HepG2 (cell line): ENCODE measurements around the gene KPNB1. TPM values are rescaled to one million over a fixed set of nuclear protein-coding genes. Genes with fewer than 3 reads are reported as not detected.

Experiments
- KDM4B ChIP-seq: sonication (generic); formaldehyde crosslinking; IDR thresholded peaks from 2 replicates; pipeline ENCODE4 v1.4.0; 2020; ENCODE audit warnings: missing genetic modification reagents
- MED1 ChIP-seq: sonication (generic); formaldehyde crosslinking; IDR thresholded peaks from 2 replicates; pipeline ENCODE4 v1.4.0; 2020; ENCODE audit warnings: missing genetic modification reagents
- PCBP2 ChIP-seq: fragments of 200-400 bp; formaldehyde crosslinking; optimal IDR thresholded peaks from 2 replicates; pipeline ENCODE3; 2018; ENCODE audit warnings: low read length, low read depth; ENCODE audit not compliant: poor library complexity, severe bottlenecking
- SIN3A ChIP-seq: IDR thresholded peaks from 2 replicates; pipeline ENCODE4 v1.6.1; 2011; ENCODE audit warnings: low read depth, mild to moderate bottlenecking, control low read depth, low read length, borderline replicate concordance
- ZBTB21 ChIP-seq: sonication (generic); formaldehyde crosslinking; IDR thresholded peaks from 2 replicates; pipeline ENCODE4 v1.4.0; 2020; ENCODE audit warnings: missing genetic modification reagents
- ZFAT ChIP-seq: sonication (generic); formaldehyde crosslinking; conservative IDR thresholded peaks from 2 replicates; pipeline ENCODE4 v1.8.1; 2023; ENCODE audit warnings: missing genetic modification reagents, inconsistent platforms
- ZNF552 ChIP-seq: sonication (generic); formaldehyde crosslinking; IDR thresholded peaks from 2 replicates; pipeline ENCODE4 v1.9.0; 2022; ENCODE audit warnings: missing genetic modification reagents, mild to moderate bottlenecking, borderline replicate concordance
- ZNF792 ChIP-seq: IDR thresholded peaks from 2 replicates; pipeline ENCODE4 v1.6.1; 2016
- polyA plus RNA-seq, 8 experiments: library from polyadenylated mRNA; depleted of rRNA in 3 of 8; stranded (reverse) in 7 of 8; unstranded in 1 of 8; fragments of >200 nt; fragmentation: Illumina TruSeq in 4 of 8; extraction: Trizol in 4 of 8; gene quantifications; 2 replicates each; pipeline versions ENCODE4 v1.2.1 to v1.2.3, GENCODE V29; 2011 to 2016; ENCODE audit warnings: low read depth in 4 of 8, missing spikeins in 1 of 8, mixed read lengths in 1 of 8; ENCODE audit not compliant: insufficient read depth in 1 of 8
- total RNA-seq, 5 experiments: library from RNA; depleted of rRNA; stranded (reverse); fragments of >200 nt; fragmentation: Illumina TruSeq; extraction: Trizol; gene quantifications; 2 replicates each; pipeline ENCODE4 v1.2.3, GENCODE V29; 2016; ENCODE audit warnings: low read depth in 1 of 5
- TF ChIP-seq, protein P1 (sequence below): sonication (generic); formaldehyde crosslinking; IDR thresholded peaks from 2 replicates; pipeline ENCODE4 v1.4.0; 2020; ENCODE audit warnings: low read depth, missing genetic modification reagents
- TF ChIP-seq, protein P2 (sequence below): sonication (generic); formaldehyde crosslinking; IDR thresholded peaks from 2 replicates; pipeline ENCODE4 v1.4.0; 2020; ENCODE audit warnings: mild to moderate bottlenecking, missing genetic modification reagents
- TF ChIP-seq, protein P3 (sequence below): sonication (generic); formaldehyde crosslinking; IDR thresholded peaks from 2 replicates; pipeline ENCODE4 v1.5.0; 2020; ENCODE audit warnings: missing genetic modification reagents, mild to moderate bottlenecking, borderline replicate concordance
- TF ChIP-seq, protein P4 (sequence below): sonication (generic); formaldehyde crosslinking; conservative IDR thresholded peaks from 2 replicates; pipeline ENCODE4 v1.4.0; 2020; ENCODE audit warnings: missing genetic modification reagents
- TF ChIP-seq, protein P5 (sequence below): sonication (generic); formaldehyde crosslinking; IDR thresholded peaks from 2 replicates; pipeline ENCODE4 v1.4.0; 2020; ENCODE audit warnings: missing genetic modification reagents, borderline replicate concordance
- TF ChIP-seq, protein P6 (sequence below): sonication (generic); formaldehyde crosslinking; IDR thresholded peaks from 2 replicates; pipeline ENCODE4 v1.4.0; 2020; ENCODE audit warnings: missing genetic modification reagents, borderline replicate concordance

The KPNB1 gene
- total and polyA plus RNA-seq, 2 of the 13 experiments (the other 11 are each of a cell fraction or from before 2014, with no cell fraction given), result 164 to 424 TPM

DNA sequence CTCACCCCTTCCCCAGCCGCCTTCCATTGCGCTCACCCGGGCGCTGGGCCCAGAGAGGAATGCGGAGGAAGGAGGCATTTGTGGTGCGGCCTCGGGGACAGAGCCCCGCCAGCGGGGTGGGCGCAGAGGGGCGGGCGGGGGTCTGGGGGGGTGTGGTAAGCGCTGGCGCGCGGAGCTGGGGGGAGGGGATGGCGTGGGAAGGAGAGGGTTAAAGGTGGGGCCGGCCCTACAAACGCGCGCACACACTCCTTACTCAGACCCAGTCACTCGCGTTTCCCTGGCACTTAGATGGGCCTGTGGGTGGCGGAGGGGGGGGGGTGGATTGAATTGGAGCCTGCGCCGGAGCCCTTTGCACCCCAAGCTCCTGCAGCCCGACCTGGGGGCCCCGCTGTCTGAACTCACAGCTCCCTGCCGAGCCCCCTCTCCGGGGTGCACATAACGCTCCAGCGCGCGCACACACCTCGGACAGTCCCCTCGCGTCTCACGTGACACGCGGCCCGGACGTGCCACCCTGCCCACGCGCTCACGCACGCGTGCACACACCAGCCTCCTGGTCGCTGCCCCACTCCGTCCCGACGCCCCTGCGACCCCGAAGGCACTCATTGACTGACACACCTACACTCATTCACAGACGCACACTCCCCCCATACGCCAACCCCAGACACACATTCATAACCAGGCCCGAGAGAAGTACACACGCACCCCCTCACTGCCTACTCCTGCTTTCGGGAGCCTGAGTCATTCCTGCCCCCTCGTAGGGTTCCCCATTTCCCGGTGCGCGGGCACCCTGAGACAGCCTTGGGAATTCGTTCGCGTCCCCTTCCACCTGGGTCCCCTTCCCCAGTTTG is 45.1 kb downstream of the KPNB1 start (continued):
- TF ChIP-seq, protein P1, sequence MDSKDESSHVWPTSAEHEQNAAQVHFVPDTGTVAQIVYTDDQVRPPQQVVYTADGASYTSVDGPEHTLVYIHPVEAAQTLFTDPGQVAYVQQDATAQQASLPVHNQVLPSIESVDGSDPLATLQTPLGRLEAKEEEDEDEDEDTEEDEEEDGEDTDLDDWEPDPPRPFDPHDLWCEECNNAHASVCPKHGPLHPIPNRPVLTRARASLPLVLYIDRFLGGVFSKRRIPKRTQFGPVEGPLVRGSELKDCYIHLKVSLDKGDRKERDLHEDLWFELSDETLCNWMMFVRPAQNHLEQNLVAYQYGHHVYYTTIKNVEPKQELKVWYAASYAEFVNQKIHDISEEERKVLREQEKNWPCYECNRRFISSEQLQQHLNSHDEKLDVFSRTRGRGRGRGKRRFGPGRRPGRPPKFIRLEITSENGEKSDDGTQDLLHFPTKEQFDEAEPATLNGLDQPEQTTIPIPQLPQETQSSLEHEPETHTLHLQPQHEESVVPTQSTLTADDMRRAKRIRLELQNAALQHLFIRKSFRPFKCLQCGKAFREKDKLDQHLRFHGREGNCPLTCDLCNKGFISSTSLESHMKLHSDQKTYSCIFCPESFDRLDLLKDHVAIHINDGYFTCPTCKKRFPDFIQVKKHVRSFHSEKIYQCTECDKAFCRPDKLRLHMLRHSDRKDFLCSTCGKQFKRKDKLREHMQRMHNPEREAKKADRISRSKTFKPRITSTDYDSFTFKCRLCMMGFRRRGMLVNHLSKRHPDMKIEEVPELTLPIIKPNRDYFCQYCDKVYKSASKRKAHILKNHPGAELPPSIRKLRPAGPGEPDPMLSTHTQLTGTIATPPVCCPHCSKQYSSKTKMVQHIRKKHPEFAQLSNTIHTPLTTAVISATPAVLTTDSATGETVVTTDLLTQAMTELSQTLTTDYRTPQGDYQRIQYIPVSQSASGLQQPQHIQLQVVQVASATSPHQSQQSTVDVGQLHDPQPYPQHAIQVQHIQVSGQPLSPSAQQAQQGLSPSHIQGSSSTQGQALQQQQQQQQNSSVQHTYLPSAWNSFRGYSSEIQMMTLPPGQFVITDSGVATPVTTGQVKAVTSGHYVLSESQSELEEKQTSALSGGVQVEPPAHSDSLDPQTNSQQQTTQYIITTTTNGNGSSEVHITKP (CRISPR knock-in tag), result no peak
- TF ChIP-seq, protein P2, sequence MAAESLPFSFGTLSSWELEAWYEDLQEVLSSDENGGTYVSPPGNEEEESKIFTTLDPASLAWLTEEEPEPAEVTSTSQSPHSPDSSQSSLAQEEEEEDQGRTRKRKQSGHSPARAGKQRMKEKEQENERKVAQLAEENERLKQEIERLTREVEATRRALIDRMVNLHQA, result no peak
- TF ChIP-seq ZNF792 (CRISPR knock-in tag) (no peak), ZBTB21 (CRISPR knock-in tag) (no peak), MED1 (CRISPR knock-in tag) (no peak), SIN3A (no peak), ZNF552 (CRISPR knock-in tag) (no peak), KDM4B (CRISPR knock-in tag) (no peak), ZFAT (CRISPR knock-in tag) (no peak), PCBP2 (no peak)
- TF ChIP-seq, protein P3, sequence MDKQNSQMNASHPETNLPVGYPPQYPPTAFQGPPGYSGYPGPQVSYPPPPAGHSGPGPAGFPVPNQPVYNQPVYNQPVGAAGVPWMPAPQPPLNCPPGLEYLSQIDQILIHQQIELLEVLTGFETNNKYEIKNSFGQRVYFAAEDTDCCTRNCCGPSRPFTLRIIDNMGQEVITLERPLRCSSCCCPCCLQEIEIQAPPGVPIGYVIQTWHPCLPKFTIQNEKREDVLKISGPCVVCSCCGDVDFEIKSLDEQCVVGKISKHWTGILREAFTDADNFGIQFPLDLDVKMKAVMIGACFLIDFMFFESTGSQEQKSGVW (CRISPR knock-in tag), result no peak
- TF ChIP-seq, protein P4, sequence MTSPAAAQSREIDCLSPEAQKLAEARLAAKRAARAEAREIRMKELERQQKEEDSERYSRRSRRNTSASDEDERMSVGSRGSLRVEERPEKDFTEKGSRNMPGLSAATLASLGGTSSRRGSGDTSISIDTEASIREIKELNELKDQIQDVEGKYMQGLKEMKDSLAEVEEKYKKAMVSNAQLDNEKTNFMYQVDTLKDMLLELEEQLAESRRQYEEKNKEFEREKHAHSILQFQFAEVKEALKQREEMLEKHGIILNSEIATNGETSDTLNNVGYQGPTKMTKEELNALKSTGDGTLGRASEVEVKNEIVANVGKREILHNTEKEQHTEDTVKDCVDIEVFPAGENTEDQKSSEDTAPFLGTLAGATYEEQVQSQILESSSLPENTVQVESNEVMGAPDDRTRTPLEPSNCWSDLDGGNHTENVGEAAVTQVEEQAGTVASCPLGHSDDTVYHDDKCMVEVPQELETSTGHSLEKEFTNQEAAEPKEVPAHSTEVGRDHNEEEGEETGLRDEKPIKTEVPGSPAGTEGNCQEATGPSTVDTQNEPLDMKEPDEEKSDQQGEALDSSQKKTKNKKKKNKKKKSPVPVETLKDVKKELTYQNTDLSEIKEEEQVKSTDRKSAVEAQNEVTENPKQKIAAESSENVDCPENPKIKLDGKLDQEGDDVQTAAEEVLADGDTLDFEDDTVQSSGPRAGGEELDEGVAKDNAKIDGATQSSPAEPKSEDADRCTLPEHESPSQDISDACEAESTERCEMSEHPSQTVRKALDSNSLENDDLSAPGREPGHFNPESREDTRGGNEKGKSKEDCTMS (CRISPR knock-in tag), result no peak
- TF ChIP-seq, protein P5, sequence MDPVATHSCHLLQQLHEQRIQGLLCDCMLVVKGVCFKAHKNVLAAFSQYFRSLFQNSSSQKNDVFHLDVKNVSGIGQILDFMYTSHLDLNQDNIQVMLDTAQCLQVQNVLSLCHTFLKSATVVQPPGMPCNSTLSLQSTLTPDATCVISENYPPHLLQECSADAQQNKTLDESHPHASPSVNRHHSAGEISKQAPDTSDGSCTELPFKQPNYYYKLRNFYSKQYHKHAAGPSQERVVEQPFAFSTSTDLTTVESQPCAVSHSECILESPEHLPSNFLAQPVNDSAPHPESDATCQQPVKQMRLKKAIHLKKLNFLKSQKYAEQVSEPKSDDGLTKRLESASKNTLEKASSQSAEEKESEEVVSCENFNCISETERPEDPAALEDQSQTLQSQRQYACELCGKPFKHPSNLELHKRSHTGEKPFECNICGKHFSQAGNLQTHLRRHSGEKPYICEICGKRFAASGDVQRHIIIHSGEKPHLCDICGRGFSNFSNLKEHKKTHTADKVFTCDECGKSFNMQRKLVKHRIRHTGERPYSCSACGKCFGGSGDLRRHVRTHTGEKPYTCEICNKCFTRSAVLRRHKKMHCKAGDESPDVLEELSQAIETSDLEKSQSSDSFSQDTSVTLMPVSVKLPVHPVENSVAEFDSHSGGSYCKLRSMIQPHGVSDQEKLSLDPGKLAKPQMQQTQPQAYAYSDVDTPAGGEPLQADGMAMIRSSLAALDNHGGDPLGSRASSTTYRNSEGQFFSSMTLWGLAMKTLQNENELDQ (CRISPR knock-in tag), result no peak
- TF ChIP-seq, protein P6, sequence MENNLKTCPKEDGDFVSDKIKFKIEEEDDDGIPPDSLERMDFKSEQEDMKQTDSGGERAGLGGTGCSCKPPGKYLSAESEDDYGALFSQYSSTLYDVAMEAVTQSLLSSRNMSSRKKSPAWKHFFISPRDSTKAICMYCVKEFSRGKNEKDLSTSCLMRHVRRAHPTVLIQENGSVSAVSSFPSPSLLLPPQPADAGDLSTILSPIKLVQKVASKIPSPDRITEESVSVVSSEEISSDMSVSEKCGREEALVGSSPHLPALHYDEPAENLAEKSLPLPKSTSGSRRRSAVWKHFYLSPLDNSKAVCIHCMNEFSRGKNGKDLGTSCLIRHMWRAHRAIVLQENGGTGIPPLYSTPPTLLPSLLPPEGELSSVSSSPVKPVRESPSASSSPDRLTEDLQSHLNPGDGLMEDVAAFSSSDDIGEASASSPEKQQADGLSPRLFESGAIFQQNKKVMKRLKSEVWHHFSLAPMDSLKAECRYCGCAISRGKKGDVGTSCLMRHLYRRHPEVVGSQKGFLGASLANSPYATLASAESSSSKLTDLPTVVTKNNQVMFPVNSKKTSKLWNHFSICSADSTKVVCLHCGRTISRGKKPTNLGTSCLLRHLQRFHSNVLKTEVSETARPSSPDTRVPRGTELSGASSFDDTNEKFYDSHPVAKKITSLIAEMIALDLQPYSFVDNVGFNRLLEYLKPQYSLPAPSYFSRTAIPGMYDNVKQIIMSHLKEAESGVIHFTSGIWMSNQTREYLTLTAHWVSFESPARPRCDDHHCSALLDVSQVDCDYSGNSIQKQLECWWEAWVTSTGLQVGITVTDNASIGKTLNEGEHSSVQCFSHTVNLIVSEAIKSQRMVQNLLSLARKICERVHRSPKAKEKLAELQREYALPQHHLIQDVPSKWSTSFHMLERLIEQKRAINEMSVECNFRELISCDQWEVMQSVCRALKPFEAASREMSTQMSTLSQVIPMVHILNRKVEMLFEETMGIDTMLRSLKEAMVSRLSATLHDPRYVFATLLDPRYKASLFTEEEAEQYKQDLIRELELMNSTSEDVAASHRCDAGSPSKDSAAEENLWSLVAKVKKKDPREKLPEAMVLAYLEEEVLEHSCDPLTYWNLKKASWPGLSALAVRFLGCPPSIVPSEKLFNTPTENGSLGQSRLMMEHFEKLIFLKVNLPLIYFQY (CRISPR knock-in tag), result no peak
